ENCODE results near the gene LUZP2.

DNA sequence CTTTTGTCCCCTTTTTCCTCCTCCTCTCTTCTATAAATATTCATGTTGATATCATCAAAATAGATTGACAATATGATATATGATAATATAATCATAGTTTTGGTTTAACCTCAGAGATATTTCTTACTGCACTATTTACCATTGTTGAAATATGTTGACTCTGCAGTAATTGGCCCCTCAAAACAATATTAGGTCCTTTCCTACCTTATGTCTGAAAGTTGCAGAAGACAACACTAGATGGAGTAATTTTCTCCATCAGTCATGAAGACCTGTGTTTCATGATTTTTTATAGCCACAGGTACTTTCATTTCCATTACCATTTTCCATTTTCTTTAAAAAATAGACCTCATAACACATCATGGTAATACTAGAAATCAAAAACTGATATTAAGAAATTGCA lies 284.4 kb downstream of the LUZP2 start:
- TF ChIP-seq POLR2A (IDR thresholded peaks at IDR 0.05) (no peak), POLR2AphosphoS5 (IDR thresholded peaks at IDR 0.05) (no peak)
- TF ChIP-seq, protein P1, sequence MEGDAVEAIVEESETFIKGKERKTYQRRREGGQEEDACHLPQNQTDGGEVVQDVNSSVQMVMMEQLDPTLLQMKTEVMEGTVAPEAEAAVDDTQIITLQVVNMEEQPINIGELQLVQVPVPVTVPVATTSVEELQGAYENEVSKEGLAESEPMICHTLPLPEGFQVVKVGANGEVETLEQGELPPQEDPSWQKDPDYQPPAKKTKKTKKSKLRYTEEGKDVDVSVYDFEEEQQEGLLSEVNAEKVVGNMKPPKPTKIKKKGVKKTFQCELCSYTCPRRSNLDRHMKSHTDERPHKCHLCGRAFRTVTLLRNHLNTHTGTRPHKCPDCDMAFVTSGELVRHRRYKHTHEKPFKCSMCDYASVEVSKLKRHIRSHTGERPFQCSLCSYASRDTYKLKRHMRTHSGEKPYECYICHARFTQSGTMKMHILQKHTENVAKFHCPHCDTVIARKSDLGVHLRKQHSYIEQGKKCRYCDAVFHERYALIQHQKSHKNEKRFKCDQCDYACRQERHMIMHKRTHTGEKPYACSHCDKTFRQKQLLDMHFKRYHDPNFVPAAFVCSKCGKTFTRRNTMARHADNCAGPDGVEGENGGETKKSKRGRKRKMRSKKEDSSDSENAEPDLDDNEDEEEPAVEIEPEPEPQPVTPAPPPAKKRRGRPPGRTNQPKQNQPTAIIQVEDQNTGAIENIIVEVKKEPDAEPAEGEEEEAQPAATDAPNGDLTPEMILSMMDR (IDR thresholded peaks at IDR 0.05), result no peak

Measured in gastroesophageal sphincter (tissue), 3 donors.